Memory B cell (primary cell): ENCODE results near the gene SLC22A2.

Experiments
- ATAC-seq: fragments of 150-1000 bp; cut with Tn5 transposase; 2 replicates; pipeline ENCODE4 v1.10.0; 2021; ENCODE audit warnings: low read depth, mild to moderate bottlenecking, moderate library complexity
- DNase-seq, 2 donors: peaks; one replicate each; pipeline ENCODE4 v3.0.0; 2022; ENCODE audit warnings: low spot score in 2 of 2
- H3K27ac Mint-ChIP-seq: one replicate; pipeline ENCODE4 v1.8.0; 2022; ENCODE audit warnings: mild to moderate bottlenecking, moderate library complexity, mixed read lengths
- H3K27me3 Mint-ChIP-seq: one replicate; pipeline ENCODE4 v1.8.0; 2022; ENCODE audit warnings: mixed read lengths
- H3K36me3 Mint-ChIP-seq: one replicate; pipeline ENCODE4 v1.8.0; 2022; ENCODE audit warnings: mild to moderate bottlenecking, mixed read lengths
- H3K4me1 Mint-ChIP-seq: one replicate; pipeline ENCODE4 v1.8.0; 2022; ENCODE audit warnings: mixed read lengths
- H3K4me3 Mint-ChIP-seq: one replicate; pipeline ENCODE4 v1.8.0; 2022; ENCODE audit warnings: mild to moderate bottlenecking, moderate library complexity, mixed read lengths
- H3K9me3 Mint-ChIP-seq: one replicate; pipeline ENCODE4 v1.8.0; 2022; ENCODE audit warnings: mixed read lengths

The SLC22A2 gene

GRCh38 chr6:160170018-160170680 is 88.5 kb downstream of the SLC22A2 start:
- no peak overlapping the region for H3K4me3 Mint-ChIP-seq
- ATAC-seq (no peak), DNase-seq (no peak)
- no peaks in the 10 kb centered on the region for H3K9me3 Mint-ChIP-seq
- no peak overlapping the region for H3K27ac Mint-ChIP-seq
- H3K27me3 Mint-ChIP-seq: peaks cover 2% of the 10 kb centered on the region
- no peaks in the 10 kb centered on the region for H3K4me1 Mint-ChIP-seq
- no peaks in the 10 kb centered on the region for H3K36me3 Mint-ChIP-seq

- no peaks in the 10 kb centered on the region for H3K36me3 Mint-ChIP-seq
- no peaks in the 10 kb centered on the region for H3K9me3 Mint-ChIP-seq
- DNase-seq: no peak
- peaks cover 2% of the 10 kb centered on the region for H3K27me3 Mint-ChIP-seq
- H3K4me3 Mint-ChIP-seq: no peak overlapping the region
- no peak for ATAC-seq
- no peak overlapping the region for H3K27ac Mint-ChIP-seq
- no peaks in the 10 kb centered on the region for H3K4me1 Mint-ChIP-seq
These were observed 90.8 kb downstream of the SLC22A2 start for GRCh38 chr6:160167604-160168399.
